SH-SY5Y (cell line): Measurements from ENCODE around the gene ZNF708.

Source experiments
- GATA2 ChIP-seq: IDR thresholded peaks from 2 replicates; pipeline ENCODE4 v1.6.1; 2011; ENCODE audit warnings: mild to moderate bottlenecking, low read depth, low read length
- GATA3 ChIP-seq: IDR thresholded peaks from 2 replicates; pipeline ENCODE4 v1.6.1; 2011; ENCODE audit warnings: low read depth, mild to moderate bottlenecking, low read length, moderate library complexity

Gene ZNF708

DNA sequence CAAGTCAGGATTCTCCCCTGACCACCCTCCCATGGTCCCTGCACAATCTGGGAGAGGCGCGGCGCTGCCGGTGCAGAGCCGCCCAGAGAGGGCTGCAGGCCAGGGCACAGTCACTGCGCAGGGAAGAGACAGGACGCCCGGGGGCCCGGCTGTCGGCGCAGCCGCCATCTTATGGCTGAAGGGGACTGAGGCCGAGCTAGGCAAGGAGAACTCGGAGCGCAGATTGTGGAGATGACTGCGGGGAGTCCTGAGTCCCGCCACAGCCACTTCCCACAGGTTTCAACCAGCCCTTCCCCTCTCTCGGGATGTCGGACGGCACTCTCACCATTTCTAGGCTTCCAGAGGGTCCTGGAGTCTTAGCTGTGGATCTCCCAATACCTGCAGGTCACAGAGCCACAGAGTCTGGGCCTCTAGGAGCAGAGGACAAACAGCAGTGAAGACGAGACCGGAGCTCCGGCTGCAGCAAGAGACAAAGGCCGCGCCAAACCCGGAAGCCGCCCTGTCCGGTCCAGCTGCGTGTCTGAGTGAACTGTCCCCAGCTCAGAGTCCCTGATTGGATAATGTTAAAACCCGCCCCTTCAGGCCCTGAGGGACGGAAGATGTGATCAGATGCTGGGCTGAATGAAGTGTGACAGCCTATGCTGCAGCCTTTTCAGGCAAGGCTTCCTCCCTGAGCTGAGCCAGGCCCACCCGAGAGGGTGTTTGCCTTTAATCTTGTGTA lies at the start of gene ZNF708:
ZNF708 (minus strand) TSS at position 526 of the 721 bp plus-strand sequence; CDS start at position 328, 198 bp downstream.
- TF ChIP-seq GATA3 (no peak), GATA2 (peak; percentile 56)

DNA sequence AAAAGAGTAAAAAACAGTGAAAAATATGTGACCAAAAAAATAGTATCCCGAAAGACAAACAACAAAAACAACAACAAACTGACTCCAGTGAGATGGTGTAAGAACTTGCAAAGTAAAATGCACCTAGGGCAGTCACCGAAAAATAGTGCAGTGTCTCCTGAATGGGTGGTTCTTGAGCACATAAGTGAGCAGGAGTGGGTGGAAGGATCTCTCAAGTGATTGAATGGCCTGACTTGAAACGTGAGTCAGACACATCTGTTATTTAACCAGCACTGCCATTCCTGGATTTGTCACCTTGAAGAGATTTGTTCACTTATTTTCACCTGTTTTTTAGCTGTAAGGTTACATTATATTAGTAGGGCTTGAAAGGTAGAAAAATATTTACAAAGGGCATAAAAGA lies 33.1 kb upstream of the ZNF708 start:
- no peak for TF ChIP-seq GATA2
- no peak for TF ChIP-seq GATA3

DNA sequence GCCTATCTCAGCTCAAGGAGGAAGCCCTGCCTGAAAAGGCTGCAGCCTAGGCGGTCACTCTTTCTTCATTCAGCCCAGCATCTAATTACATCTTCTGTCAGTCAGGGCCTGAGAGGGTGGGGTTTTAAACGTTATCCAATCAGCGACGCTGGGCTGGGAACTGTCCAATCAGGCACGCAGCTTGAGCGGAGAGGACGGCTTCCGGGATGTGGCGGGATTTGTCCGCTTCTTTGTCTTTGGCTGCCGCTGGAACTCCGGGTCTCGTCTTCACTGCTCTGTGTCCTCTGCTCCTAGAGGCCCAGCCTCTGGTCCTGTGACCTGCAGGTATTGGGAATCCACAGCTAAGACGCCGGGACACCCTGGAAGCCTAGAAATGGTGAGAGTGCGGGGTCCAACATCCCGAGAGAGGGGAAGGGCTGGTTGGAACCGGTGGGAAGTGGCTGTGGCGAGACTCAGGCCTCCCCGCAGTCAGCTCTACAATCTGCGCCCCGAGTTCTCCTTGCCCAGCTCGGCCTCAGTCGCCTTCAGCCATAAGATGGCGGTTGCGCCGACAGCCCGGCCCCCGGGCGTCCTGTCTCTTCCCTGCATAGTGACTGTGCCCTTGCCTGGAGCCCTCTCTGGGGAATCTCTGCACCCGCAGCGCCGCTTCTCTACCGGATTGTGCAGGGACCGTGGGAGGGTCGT lies 29.7 kb upstream of the ZNF708 start, which contains the start of gene ZNF738:
ZNF738 (plus strand) TSS at position 233 of the 684 bp plus-strand sequence; CDS start at position 374, 141 bp downstream.
- TF ChIP-seq GATA3 (no peak), GATA2 (no peak)

DNA sequence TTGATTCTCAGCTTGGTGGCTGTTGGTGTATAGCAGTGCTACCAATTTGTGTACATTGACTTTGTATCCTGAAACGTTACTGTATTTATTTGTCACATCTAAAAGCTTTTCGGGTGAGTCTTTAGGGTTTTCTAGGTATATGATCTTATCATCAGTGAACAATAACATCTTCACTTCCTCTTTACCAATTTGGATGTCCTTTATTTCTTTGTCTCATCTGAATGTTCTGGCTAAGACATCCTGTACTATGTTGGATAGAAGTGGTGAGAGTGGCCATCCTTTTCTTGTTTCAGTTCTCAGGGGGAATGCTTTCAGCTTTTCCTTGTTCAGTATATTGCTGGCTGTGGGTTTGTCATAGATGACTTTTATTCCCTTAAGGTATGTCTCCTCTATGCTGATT lies 23.6 kb upstream of the ZNF708 start:
- TF ChIP-seq GATA2 (no peak), GATA3 (no peak)

DNA sequence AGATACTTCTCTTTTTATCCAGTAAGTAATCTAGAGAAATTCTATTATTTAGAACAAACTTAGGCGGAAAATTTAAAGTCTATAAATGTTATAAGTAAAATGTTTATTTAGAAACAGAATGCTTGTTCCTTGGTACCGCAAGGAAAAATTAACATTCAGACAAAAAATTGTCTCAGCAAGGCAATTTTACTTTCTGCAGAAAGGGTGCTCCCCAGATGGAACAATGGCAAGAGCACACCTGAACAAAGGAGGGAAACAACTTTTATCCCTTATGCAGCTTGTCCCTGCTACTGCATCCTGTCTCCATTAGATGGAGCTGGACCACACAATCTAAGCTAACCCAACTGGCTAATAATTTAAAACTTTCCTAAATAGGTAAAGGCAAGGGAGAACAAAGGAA lies 6.5 kb upstream of the ZNF708 start:
- no peak for TF ChIP-seq GATA3
- TF ChIP-seq GATA2, result no peak

DNA sequence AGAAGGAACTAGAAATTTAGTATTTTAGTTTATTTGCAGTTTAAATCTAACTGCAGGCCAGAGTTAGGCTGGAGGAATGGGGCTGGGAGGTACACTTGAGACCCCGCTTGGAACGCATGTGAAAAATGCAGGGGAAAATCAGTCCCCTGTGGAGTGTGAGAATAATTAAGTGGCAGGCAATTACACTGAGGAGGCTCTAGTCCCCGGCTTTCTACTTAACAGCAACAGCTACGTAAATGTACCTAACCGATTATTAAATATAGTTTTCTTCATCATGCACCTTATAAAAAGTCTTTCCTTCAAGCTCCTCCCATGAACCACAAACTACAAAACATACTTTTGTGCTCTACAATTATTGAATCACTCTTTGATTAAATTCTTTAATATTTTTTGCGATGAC lies 804 bp downstream of the ZNF708 start:
- TF ChIP-seq GATA3, result no peak
- TF ChIP-seq GATA2, result no peak

DNA sequence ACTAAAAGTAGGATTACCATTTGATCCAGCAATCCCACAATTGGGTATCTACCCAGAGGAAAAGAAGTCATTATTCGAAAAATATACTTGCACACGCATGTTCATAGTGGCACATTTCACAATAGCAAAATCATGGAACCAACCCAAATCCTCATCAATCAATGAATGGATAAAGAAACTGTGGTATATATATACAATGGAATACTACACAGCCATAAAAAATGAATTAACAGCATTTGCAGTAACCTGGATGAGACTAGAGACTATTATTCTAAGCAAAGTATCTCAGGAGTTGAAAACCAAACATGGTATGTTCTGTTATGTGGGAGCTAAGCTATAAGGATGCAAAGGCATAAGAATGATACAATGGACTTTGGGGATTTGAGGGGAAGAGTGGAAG lies 3.0 kb downstream of the ZNF708 start:
- TF ChIP-seq GATA2 (no peak), GATA3 (no peak)

DNA sequence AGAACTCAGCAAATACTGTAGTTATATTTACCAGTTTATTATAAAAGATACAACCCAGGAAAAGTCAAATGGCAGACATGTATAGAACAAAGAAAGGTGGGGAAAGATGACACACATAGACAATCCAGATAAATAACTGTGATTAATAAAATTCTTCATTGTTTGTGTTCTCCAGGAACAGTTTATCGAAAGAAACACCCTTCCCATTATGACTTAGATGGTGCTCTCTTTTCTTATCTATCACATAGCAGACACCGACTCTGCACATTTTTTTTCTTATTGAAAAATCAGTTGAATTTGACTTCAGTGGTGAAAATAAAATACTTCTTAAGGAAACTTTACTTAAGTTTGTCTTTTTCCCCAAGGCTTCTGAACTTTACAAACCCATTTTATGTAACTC lies 6.2 kb downstream of the ZNF708 start:
- no peak for TF ChIP-seq GATA2
- no peak for TF ChIP-seq GATA3

DNA sequence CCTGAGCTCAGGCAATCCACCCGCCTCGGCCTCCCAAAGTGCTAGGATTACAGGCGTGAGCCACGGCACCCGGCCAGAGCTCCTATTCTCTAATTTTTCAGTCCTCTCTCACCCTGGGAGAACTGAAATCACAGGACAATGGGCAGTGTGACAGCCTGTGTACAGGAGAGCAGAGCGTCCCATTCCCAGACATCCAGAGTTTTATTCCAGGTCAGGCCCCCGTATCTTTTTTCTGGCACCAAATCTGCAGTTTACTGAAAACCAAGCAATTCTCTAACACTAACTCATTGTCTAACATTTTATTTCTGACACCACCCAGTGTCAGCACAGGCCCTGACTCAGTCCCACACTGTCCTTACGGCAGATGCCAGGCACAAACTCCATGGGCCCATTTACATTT lies 6.7 kb downstream of the ZNF708 start:
- TF ChIP-seq GATA2 (no peak), GATA3 (no peak)

DNA sequence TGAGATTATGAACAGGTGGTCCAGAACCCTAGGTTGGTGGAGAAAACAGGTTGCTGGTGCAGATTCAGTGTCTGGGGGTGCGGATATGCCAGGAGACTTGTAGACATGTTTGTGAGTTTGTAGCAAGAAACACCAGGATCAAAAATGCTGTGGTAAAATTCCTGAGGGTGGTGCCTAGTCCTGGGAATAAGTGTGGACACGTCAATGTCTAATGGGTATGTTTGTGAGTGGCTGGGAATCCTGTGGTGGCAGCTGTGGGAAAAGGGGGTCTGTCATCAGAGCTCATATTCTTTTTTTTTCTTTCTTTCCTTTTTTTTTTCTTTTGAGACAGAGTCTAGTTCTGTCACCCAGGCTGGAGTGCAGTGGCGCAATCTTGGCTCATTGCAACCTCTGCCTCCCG lies 7.2 kb downstream of the ZNF708 start:
- TF ChIP-seq GATA2, result no peak
- no peak for TF ChIP-seq GATA3

DNA sequence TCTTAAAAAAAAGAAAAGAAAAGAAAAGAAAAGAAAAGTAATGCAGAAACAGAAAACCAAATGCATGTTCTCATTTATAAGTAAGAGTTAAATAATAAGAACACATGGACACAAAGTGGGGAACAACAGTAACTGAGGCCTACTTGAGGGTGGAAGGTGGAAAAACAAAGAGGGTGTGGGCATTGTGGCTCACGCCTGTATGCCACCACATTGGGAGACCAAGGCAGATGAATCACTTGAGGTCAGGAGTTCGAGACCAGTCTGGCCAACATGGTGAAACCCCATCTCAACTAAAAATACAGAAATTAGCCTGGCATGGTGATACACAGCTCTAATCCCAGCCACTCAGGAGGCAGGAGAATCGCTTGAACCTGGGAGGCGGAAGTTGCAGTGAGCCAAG lies 8.1 kb downstream of the ZNF708 start:
- no peak for TF ChIP-seq GATA3
- TF ChIP-seq GATA2, result no peak

DNA sequence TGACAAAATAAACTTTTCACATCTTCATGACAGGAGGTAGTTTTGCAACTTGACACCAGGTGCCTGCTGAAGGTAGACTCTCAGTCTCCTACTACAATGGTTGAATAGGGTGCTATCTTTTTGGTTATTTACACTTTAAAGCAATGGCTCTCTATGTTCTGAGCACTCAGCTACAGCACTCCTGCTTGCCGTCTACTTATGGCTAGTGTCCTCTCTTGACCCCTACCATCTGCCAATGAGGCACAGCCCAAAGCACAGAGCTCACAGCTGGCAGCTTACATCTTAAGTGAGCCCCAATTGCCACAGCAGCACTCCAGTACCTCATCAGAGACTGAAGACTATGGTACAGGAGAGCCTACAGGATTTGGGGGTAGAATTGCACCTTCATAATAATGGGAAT lies 11.4 kb downstream of the ZNF708 start:
- TF ChIP-seq GATA3, result no peak
- no peak for TF ChIP-seq GATA2

DNA sequence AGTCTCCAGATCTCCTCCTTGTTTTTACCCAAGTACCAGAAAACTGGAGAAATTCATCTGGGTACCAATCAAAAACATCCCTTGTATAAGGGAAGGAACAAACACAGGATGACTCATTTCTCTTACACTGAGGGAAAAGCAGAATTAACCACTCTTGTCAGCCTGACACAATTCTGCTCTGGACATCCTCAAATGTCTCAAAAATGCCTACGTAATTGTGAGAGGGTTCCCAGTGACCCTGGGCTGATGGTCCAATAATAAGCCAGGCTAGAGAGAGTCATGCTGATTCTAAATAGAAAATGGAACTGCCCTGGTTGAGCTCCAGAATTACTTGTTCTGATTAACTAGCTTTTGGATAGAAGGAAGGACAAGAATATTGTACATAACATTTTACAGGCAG lies 14.5 kb downstream of the ZNF708 start:
- no peak for TF ChIP-seq GATA2

DNA sequence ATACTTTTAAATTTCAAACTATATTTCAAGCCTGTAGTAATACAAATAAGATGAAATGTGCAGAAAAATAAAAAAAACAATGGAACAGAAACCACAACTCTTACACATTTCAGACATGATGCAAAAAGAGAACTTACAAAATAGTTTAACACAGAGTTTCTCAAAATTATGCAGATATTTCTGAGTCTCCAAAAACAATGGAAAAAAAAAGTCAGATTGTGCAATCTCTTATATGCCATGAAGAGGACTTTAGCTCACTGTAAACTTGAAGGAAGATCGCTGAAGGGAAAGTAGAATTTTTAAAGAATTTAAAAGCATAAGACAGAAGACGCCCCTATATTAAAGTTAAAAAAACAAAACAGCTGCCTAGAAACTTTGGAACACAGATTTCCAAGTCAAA lies 20.4 kb downstream of the ZNF708 start:
- TF ChIP-seq GATA2, result no peak
- TF ChIP-seq GATA3, result no peak

DNA sequence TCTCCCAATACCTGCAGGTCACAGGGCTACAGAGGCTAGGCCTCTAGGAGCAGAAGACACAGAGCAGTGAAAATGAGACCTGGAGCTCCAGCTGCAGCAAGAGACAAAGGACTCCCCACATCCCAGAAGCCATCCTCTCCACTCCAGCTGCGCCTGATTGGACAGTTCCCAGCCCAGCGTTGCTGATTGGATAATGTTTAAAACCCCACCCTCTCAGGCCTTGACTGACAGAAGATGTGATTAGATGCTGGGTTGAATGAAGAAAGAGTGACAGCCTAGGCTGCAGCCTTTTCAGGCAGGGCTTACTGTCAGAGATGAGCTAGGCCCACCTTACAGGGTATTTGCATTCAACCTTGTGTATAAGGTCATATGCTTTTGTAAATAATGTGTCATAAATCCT lies 59.4 kb downstream of the ZNF708 start:
- TF ChIP-seq GATA3, result no peak
- TF ChIP-seq GATA2, result no peak
